ENCODE measurements around the gene ASXL1. TPM values are rescaled to one million over a fixed set of nuclear protein-coding genes. Genes with fewer than 3 reads are reported as not detected.

ASXL1 gene
- 100 to 1,000 TPM in 2 of 5 donors, 10 to 100 TPM in 3; 50.4 to 185 (median 75.5) TPM for total RNA-seq
- polyA plus RNA-seq: 10 to 100 TPM in 1 of 3 donors, 1 to 10 TPM in 2; 9.0 to 14.2 (median 9.7) TPM
- long read RNA-seq, donor 1, partial matches to known transcripts: 0 of 9 reads
- long read RNA-seq, donor 1, other reads (novel, unspliced or antisense): 9 of 9 reads
- long read RNA-seq, donor 2: 0 reads
- long read RNA-seq, donor 3, full-length matches to known transcripts: 3 of 3 reads
- long read RNA-seq, donor 3, partial matches to known transcripts: 0 of 3 reads
- long read RNA-seq, donor 3, other reads (novel, unspliced or antisense): 0 of 3 reads
- long read RNA-seq, donor 4: 0 reads
- long read RNA-seq, donor 5, full-length matches to known transcripts: 2 of 2 reads
- long read RNA-seq, donor 5, partial matches to known transcripts: 0 of 2 reads
- long read RNA-seq, donor 5, other reads (novel, unspliced or antisense): 0 of 2 reads
- long read RNA-seq, donor 6, full-length matches to known transcripts: 4 of 4 reads
- long read RNA-seq, donor 6, partial matches to known transcripts: 0 of 4 reads
- long read RNA-seq, donor 6, other reads (novel, unspliced or antisense): 0 of 4 reads
- long read RNA-seq, donor 7, full-length matches to known transcripts: 1 of 1 reads
- long read RNA-seq, donor 7, partial matches to known transcripts: 0 of 1 reads
- long read RNA-seq, donor 7, other reads (novel, unspliced or antisense): 0 of 1 reads
- long read RNA-seq, donor 8, full-length matches to known transcripts: 1 of 1 reads
- long read RNA-seq, donor 8, partial matches to known transcripts: 0 of 1 reads
- long read RNA-seq, donor 8, other reads (novel, unspliced or antisense): 0 of 1 reads
- long read RNA-seq, donor 9, full-length matches to known transcripts: 3 of 3 reads
- long read RNA-seq, donor 9, partial matches to known transcripts: 0 of 3 reads
- long read RNA-seq, donor 9, other reads (novel, unspliced or antisense): 0 of 3 reads
- long read RNA-seq, donor 10, full-length matches to known transcripts: 2 of 2 reads
- long read RNA-seq, donor 10, partial matches to known transcripts: 0 of 2 reads
- long read RNA-seq, donor 10, other reads (novel, unspliced or antisense): 0 of 2 reads

- Histone ChIP-seq H3K27ac (peak within 1 kb of the TSS; percentile 96 to 99 (median 97)), H3K27me3 (no peaks in the 10 kb centered on the region), H3K36me3 (no peaks in the 10 kb centered on the region), H3K9me3 (no peaks in the 10 kb centered on the region), H3K4me1 (peaks cover 37 to 55% (median 47%) of the 10 kb centered on the region in 4 donors), H3K4me3 (peak within 1 kb of the TSS; percentile 78 to 99 (median 86))
- peak; percentile 97 to 100 for DNase-seq
- intact Hi-C loops (cut with DNase I; ENCODE audit: low total_unique reads): no loop called here
- TF ChIP-seq CTCF (IDR thresholded peaks at IDR 0.05) (no peak), POLR2AphosphoS5 (IDR thresholded peaks at IDR 0.05) (peak; percentile 69 to 95 (median 80)), POLR2A (IDR thresholded peaks at IDR 0.05) (no peak), EP300 (IDR thresholded peaks at IDR 0.05) (peak; percentile 17)
- 0 to 1% (median 0%) methylated on average over 38 to 79 of the region's 83 CpGs for WGBS, 5 donors
Observed at GRCh38 chr20:32357869-32358631, at the start of gene ASXL1. Gene ASXL1, plus strand, starts transcription at chr20:32358331. Its CDS starts 445 bp downstream, at chr20:32358776.

- H3K4me1 ChIP-seq: no peaks in the 10 kb centered on the region
- no peak overlapping the region for H3K27ac ChIP-seq
- H3K27me3 ChIP-seq: no peaks in the 10 kb centered on the region
- TF ChIP-seq EP300 (IDR thresholded peaks at IDR 0.05): no peak
- TF ChIP-seq POLR2AphosphoS5 (IDR thresholded peaks at IDR 0.05): no peak
- TF ChIP-seq CTCF (IDR thresholded peaks at IDR 0.05): no peak
- TF ChIP-seq POLR2A (IDR thresholded peaks at IDR 0.05): no peak
- H3K9me3 ChIP-seq: no peaks in the 10 kb centered on the region
- WGBS, 5 donors: 57 to 96% (median 83%) methylated on average over 2 to 3 of the region's 3 CpGs
- no peak overlapping the region for H3K4me3 ChIP-seq
- peaks cover 21 to 80% (median 72%) of the 10 kb centered on the region in 4 donors for H3K36me3 ChIP-seq
- intact Hi-C loops (cut with DNase I; ENCODE audit: low total_unique reads): no loop called here
- DNase-seq: no peak
Observed at GRCh38 chr20:32312718-32313424, 45.3 kb upstream of the ASXL1 start.

- DNase-seq: no peak
- intact Hi-C loops (cut with DNase I; ENCODE audit: low total_unique reads): no loop called here
- H3K27me3 ChIP-seq: no peaks in the 10 kb centered on the region
- TF ChIP-seq CTCF (IDR thresholded peaks at IDR 0.05): no peak
- TF ChIP-seq POLR2AphosphoS5 (IDR thresholded peaks at IDR 0.05): no peak
- no peak for TF ChIP-seq POLR2A (IDR thresholded peaks at IDR 0.05)
- no peak for TF ChIP-seq EP300 (IDR thresholded peaks at IDR 0.05)
- 79 to 100% (median 95%) methylated on average over 1 of the region's 1 CpG for WGBS, 5 donors
- peaks cover 30 to 90% (median 83%) of the 10 kb centered on the region in 4 donors for H3K36me3 ChIP-seq
- no peak overlapping the region for H3K27ac ChIP-seq
- no peaks in the 10 kb centered on the region for H3K9me3 ChIP-seq
- H3K4me3 ChIP-seq: no peak overlapping the region
- H3K4me1 ChIP-seq: no peaks in the 10 kb centered on the region
Observed at GRCh38 chr20:32314768-32315167, 43.4 kb upstream of the ASXL1 start.

Data from stomach (tissue), 19 donors.